Heart right ventricle (tissue), 16 donors: ENCODE results near the gene SPEM3. TPM values are rescaled to one million over a fixed set of nuclear protein-coding genes. Genes with fewer than 3 reads are reported as not detected.

ENCODE experiments used
- ATAC-seq, 8 donors: fragments of 200-7000 bp; cut with Tn5 transposase; one replicate each; pipeline ENCODE4 v1.9.1; 2020; ENCODE audit warnings: mild to moderate bottlenecking in 8 of 8, moderate library complexity in 8 of 8, moderate number of reproducible peaks in 1 of 8
- DNase-seq, 2 donors: peaks; one replicate each; pipeline ENCODE4 v3.0.0-alpha.2; 2020
- H3K27ac ChIP-seq, 10 donors: fragments of 200-600 bp; sonication (generic) in 2 of 10; one replicate each; pipeline versions ENCODE4 v1.5.0 to v1.8.0; 2020 to 2022; ENCODE audit warnings: mild to moderate bottlenecking in 3 of 10
- H3K27me3 ChIP-seq, 7 donors: fragments of 200-600 bp; one replicate each; pipeline ENCODE4 v1.8.0; 2021 to 2022; ENCODE audit warnings: mild to moderate bottlenecking in 2 of 7
- H3K36me3 ChIP-seq, 9 donors: fragments of 200-600 bp; sonication (generic) in 1 of 9; one replicate each; pipeline versions ENCODE4 v1.5.0 to v1.8.0; 2020 to 2022; ENCODE audit warnings: mild to moderate bottlenecking in 2 of 9
- H3K4me1 ChIP-seq, 9 donors: fragments of 200-600 bp; sonication (generic) in 1 of 9; one replicate each; pipeline versions ENCODE4 v1.5.0 to v1.8.0; 2020 to 2022; ENCODE audit warnings: mild to moderate bottlenecking in 4 of 9
- H3K4me3 ChIP-seq, 10 donors: fragments of 200-600 bp; sonication (generic) in 2 of 10; one replicate each; pipeline versions ENCODE4 v1.5.0 to v1.8.0; 2020 to 2022; ENCODE audit warnings: mild to moderate bottlenecking in 7 of 10, moderate library complexity in 2 of 10
- H3K9me3 ChIP-seq, 11 donors: fragments of 200-600 bp in 10 of 11; sonication (generic) in 2 of 11; one replicate each; pipeline versions ENCODE4 v1.5.0 to v1.8.0; 2013 to 2022; ENCODE audit warnings: mild to moderate bottlenecking in 2 of 11, control low read depth in 1 of 11, moderate library complexity in 1 of 11
- WGBS, 2 donors: extraction: QIAGEN DNeasy Blood & Tissue Kit; methylation state at CpG; one replicate each; pipeline ENCODE4 v1.1.7; 2013; ENCODE audit warnings: inconsistent platforms in 1 of 2; 5-methylcytosine and 5-hydroxymethylcytosine counted together
- intact Hi-C, 10 donors: fragments of 100-400 bp; cut with DNase I; formaldehyde crosslinking; loops; one replicate each; pipeline versions ENCODE4 v1.11.1 to v1.14.2; 2022
- polyA plus RNA-seq, 2 donors: library from polyadenylated mRNA; stranded (reverse); fragments of 200-250 nt; gene quantifications; one replicate each; pipeline ENCODE4 v1.2.3, GENCODE V29; 2013
- total RNA-seq, 10 donors: library from RNA; stranded (reverse); fragmentation: NEBNext Ultra II Directional in 3 of 10; extraction: Animal tissue kit (Norgen Biotek cat#: 25700) in 3 of 10; gene quantifications; one replicate each; pipeline versions ENCODE4 v1.2.1 to v1.2.4, GENCODE V29; 2021 to 2023
- TF ChIP-seq, protein P1 (sequence below), 9 donors: fragments of 200-600 bp; sonication (generic) in 2 of 9; IDR thresholded peaks; one replicate each; pipeline versions ENCODE4 v1.5.0 to v1.8.0; 2021 to 2022; ENCODE audit warnings: antibody characterized with exemption in 9 of 9, mild to moderate bottlenecking in 5 of 9, moderate library complexity in 1 of 9
- donor health status: Arrhythmogenic right ventricular cardiomyopathy.
- donor health status: ischemic (EF 13 %, LVEDD 7.1; RV severe dilation, severe dysfunction).
- donor health status: healthy with polysubstance abuse.
- donor health status: DM: no; HTN: yes; CAD: no.
- donor health status: DM: no; HTN: no; CAD: no.
- donor health status: ischemic (EF 25% LVEDD 6.9; RV normal size, moderate dysfunction).
- donor health status: ischemic (EF 25% LVEDD 5.7; RV mildly dilated, moderate dysfunction).
- donor health status: healthy.
- donor health status: DM: yes; HTN: yes; CAD: no.
- donor health status: Ischemic cardiomyopathy.
- donor health status: ischemic (EF 35%, LVEDD 5.7; RV mildly dilated, moderate dysfunction).
- donor health status: nonischemic (EF 11% LVEDD 7.7; RV severe dilation, severe dysfunction).
- donor health status: DM: yes; HTN: yes; CAD: no.
- donor health status: PGD.
- donor health status: ischemic (EF 29% LVEDD 5.4; RV normal size, mild dysfunction).
- donor health status: nonischemic (EF 23%, LVEDD 6.1; RV moderate dilation, normal function).

The SPEM3 gene
- total and polyA plus RNA-seq, 12 donors = not detected

DNA sequence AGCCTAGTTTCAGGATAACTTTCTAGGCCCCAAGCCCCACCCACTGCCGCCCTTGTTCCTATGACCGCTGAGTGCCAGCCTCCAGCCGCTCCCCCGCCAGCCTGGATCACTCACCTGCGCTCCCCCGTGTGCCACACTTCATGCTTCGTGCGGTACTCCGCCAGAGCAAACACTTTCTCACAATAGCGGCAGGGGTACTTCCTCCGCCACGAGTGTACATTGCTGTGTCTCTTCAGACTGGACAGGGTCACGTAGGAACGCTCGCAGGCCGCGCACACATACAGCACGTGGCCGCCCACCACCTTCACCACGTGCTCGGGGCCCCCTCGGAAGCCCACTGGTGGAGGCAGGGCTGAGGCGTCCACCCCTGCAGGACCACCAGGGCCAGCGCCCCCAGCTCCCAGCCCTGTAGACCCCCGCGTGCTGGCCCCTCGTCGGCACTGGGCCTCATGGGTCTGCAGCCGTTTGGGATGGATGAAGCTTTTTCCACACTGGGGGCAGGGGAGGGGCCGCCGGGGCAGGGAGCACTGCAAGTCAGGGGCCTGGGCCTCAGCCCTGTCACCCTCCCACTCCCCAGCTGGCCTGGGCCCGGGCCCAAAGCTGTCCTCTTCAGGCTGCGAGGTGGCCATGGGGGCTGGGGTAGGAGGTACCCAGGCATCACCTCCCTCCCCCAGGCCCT is 37.1 kb downstream of the SPEM3 start:
- 88 to 91% methylated on average over 33 of the region's 33 CpGs for WGBS, 2 donors
- intact Hi-C loops = no loop called here
- no peak overlapping the region for H3K4me3 ChIP-seq
- DNase-seq (no peak), ATAC-seq (peak in 3 of 8 donors; percentile 12 to 29 (median 14))
- H3K27ac ChIP-seq = peak overlapping the region in 8 of 10 donors; percentile 73 to 88 (median 80)
- TF ChIP-seq, protein P1, sequence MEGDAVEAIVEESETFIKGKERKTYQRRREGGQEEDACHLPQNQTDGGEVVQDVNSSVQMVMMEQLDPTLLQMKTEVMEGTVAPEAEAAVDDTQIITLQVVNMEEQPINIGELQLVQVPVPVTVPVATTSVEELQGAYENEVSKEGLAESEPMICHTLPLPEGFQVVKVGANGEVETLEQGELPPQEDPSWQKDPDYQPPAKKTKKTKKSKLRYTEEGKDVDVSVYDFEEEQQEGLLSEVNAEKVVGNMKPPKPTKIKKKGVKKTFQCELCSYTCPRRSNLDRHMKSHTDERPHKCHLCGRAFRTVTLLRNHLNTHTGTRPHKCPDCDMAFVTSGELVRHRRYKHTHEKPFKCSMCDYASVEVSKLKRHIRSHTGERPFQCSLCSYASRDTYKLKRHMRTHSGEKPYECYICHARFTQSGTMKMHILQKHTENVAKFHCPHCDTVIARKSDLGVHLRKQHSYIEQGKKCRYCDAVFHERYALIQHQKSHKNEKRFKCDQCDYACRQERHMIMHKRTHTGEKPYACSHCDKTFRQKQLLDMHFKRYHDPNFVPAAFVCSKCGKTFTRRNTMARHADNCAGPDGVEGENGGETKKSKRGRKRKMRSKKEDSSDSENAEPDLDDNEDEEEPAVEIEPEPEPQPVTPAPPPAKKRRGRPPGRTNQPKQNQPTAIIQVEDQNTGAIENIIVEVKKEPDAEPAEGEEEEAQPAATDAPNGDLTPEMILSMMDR (IDR thresholded peaks at IDR 0.05) = no peak
- peaks cover 13 to 47% (median 42%) of the 10 kb centered on the region in 9 donors for H3K4me1 ChIP-seq
- no peaks in the 10 kb centered on the region for H3K27me3 ChIP-seq
- H3K9me3 ChIP-seq = no peaks in the 10 kb centered on the region
- peaks cover 0 to 63% (median 7%) of the 10 kb centered on the region in 9 donors for H3K36me3 ChIP-seq

DNA sequence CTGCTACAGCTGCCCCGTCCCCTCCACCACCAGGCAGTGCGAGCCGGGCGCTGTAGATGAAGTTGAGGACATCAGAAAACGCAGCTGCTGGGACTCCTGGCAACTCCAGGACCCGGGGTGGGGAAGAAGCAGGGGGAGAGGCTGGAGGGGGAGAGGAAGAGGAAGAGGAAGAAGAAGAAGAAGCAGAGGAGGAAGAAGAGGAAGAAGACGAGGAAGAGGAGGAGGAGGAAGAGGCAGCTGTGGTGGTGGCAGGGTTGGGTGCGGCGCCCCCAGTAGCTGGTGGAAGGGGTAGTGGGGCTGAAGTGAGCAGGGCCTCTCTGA is 37.6 kb downstream of the SPEM3 start:
- H3K4me1 ChIP-seq = peaks cover 14 to 53% (median 47%) of the 10 kb centered on the region in 9 donors
- H3K27ac ChIP-seq = peak overlapping the region in 9 of 10 donors; percentile 73 to 88 (median 79)
- TF ChIP-seq, protein P1 (IDR thresholded peaks at IDR 0.05) = no peak
- DNase-seq = no peak
- no peak for ATAC-seq
- no peak overlapping the region for H3K4me3 ChIP-seq
- no peaks in the 10 kb centered on the region for H3K9me3 ChIP-seq
- intact Hi-C loops = no loop called here
- no peaks in the 10 kb centered on the region for H3K27me3 ChIP-seq
- 82 to 90% methylated on average over 9 of the region's 9 CpGs for WGBS, 2 donors
- H3K36me3 ChIP-seq = peaks cover 0 to 60% (median 7%) of the 10 kb centered on the region in 9 donors

DNA sequence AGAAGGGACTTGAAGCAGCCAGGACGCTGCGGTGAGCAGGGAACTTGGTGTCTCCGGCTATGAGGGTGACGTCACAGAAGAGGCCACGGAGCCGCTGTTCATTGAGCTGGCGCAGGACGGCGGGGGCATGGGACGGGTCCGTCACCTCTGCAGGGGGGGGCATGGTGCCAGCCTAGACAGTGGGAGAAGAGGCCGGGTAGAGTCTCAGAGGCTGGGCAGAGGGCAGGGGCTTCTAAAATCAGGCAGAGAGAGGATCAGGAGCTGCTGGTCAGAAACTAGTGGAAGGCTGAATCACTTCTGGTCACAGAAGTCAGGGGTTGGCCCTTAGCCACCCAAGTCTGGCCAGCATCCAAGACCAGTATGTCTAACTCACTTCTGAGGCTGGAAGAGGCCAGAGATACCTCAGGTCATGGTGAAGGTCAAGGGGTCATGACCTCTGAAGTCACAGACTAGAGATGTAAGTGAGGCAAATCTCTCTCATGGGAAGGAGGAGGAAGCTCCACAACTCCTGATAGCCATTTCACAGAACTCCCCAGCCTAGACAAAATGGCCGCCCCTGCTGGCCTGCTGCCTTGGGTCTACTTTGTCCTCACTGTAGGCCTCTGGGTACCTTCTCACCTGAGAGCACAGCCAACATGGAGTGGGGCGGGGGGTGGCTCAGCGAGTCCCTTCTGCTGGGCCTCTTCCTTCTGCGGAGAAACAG is 38.1 kb downstream of the SPEM3 start:
- WGBS, 2 donors = 65 to 67% methylated on average over 16 of the region's 16 CpGs
- H3K4me3 ChIP-seq = no peak overlapping the region
- DNase-seq = peak; percentile 84
- H3K27me3 ChIP-seq = no peaks in the 10 kb centered on the region
- peaks cover 14 to 58% (median 48%) of the 10 kb centered on the region in 9 donors for H3K4me1 ChIP-seq
- H3K27ac ChIP-seq = peak overlapping the region in 9 of 10 donors; percentile 73 to 88 (median 79)
- ATAC-seq = peak; percentile 38 to 71 (median 66)
- TF ChIP-seq, protein P1 (IDR thresholded peaks at IDR 0.05) = no peak
- intact Hi-C loops = no loop called here
- peaks cover 0 to 56% (median 7%) of the 10 kb centered on the region in 9 donors for H3K36me3 ChIP-seq
- no peaks in the 10 kb centered on the region for H3K9me3 ChIP-seq

DNA sequence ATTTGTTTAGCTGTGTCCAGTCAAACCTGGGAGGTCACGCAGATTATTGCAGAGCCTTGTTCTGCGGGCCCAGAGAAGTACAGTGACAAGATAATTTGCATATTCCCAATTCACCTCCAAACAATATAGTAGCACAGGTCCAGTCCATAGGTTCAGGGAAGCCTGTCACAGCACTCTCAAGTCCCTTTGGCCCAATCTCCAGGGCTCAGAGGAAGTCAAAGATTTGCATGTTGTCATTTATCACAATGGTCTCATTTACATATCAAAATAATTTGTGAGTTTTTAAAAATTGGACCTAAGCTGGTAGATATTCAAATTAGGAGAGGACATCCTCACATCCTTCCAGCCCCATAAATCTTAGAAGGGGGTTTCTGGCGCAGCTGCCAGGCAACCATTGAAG is 38.8 kb downstream of the SPEM3 start:
- H3K27me3 ChIP-seq = no peaks in the 10 kb centered on the region
- ATAC-seq = no peak
- peaks cover 14 to 65% (median 51%) of the 10 kb centered on the region in 9 donors for H3K4me1 ChIP-seq
- H3K36me3 ChIP-seq = peaks cover 0 to 52% (median 7%) of the 10 kb centered on the region in 9 donors
- H3K27ac ChIP-seq = peak overlapping the region in 9 of 10 donors; percentile 73 to 88 (median 79)
- H3K4me3 ChIP-seq = no peak overlapping the region
- TF ChIP-seq, protein P1 (IDR thresholded peaks at IDR 0.05) = no peak
- DNase-seq = no peak
- intact Hi-C loops = no loop called here
- 91 to 95% methylated on average over 3 of the region's 3 CpGs for whole genome bisulfite sequencing, 2 donors
- no peaks in the 10 kb centered on the region for H3K9me3 ChIP-seq
